GM12878 (cell line): ENCODE data around the gene NEAT1. TPM values are rescaled to one million over a fixed set of nuclear protein-coding genes. Genes with fewer than 3 reads are reported as not detected.

ENCODE experiments used
- ATAC-seq: fragments of 200-7000 bp; cut with Tn5 transposase; 3 replicates; pipeline ENCODE4 v1.9.1; 2020; ENCODE audit warnings: mild to moderate bottlenecking, moderate library complexity
- BruUV-seq: library from RNA; stranded (reverse); fragments of 400-500 nt; replicated peaks from 2 replicates; lab custom pipeline; 2021; lab: Mats Ljungman, UMichigan
- CTCF ChIA-PET: fragments of 300-600 bp; sonication (Branson Sonifier 250); formaldehyde crosslinking; extraction: SDS; loops from one replicate; lab custom pipeline; 2021; ENCODE audit warnings: inconsistent platforms; lab: Yijun Ruan, JAX
- POLR2A ChIA-PET: fragments of 350-600 bp; formaldehyde crosslinking; extraction: SDS; loops from one replicate; lab custom pipeline; 2021; ENCODE audit warnings: inconsistent platforms; lab: Charles Lee
- RAD21 ChIA-PET: fragments of 300-600 bp; sonication (Branson Sonifier 250); formaldehyde crosslinking; loops from one replicate; lab custom pipeline; 2023; ENCODE audit warnings: antibody characterized with exemption; ENCODE audit not compliant: unreplicated experiment; lab: Charles Lee
- SMC1A ChIA-PET: fragments of 300-600 bp; sonication (Branson Sonifier 250); formaldehyde crosslinking; loops from one replicate; lab custom pipeline; 2023; ENCODE audit not compliant: unreplicated experiment, uncharacterized antibody; lab: Charles Lee
- DNase-seq: peaks from one replicate; pipeline ENCODE4 v3.0.0-alpha.2; 2011; ENCODE audit warnings: low read depth, low spot score
- FAIRE-seq: peaks from 3 replicates; lab custom pipeline; 2011; peaks lifted over from hg19 to GRCh38; lab: Jason Lieb, UNC
- H2AFZ ChIP-seq: 2 replicates; pipeline ENCODE4 v1.6.0; 2011; ENCODE audit warnings: low read depth, low read length, control low read depth; ENCODE audit not compliant: control insufficient read depth
- H3K27ac ChIP-seq: 2 replicates; pipeline ENCODE4 v1.5.1; 2011; ENCODE audit warnings: control low read depth; ENCODE audit not compliant: control insufficient read depth, insufficient read depth
- H3K27me3 ChIP-seq, 2 experiments: replicated peaks in 1 of 2; 2 replicates each; pipeline versions ENCODE4 v1.6.0 to v1.6.1; 2011; ENCODE audit warnings: low read length in 1 of 2; ENCODE audit not compliant: control insufficient read depth in 2 of 2, insufficient read depth in 2 of 2
- H3K36me3 ChIP-seq, 2 experiments: 2 replicates each; pipeline ENCODE4 v1.5.1; 2011; ENCODE audit warnings: low read length in 1 of 2; ENCODE audit not compliant: control insufficient read depth in 2 of 2, insufficient read depth in 2 of 2
- H3K4me1 ChIP-seq: 2 replicates; pipeline ENCODE4 v1.6.1; 2011; ENCODE audit warnings: mild to moderate bottlenecking, low read length, moderate library complexity, mixed read lengths; ENCODE audit not compliant: control insufficient read depth, insufficient read depth
- H3K4me2 ChIP-seq: 2 replicates; pipeline ENCODE4 v1.6.0; 2011; ENCODE audit warnings: control low read depth; ENCODE audit not compliant: control insufficient read depth, insufficient read depth
- H3K4me3 ChIP-seq: fragments of 200-600 bp; sonication (generic); 2 replicates; pipeline ENCODE4 v1.5.1; 2016
- H3K79me2 ChIP-seq: 2 replicates; pipeline ENCODE4 v1.6.0; 2011; ENCODE audit warnings: low read length; ENCODE audit not compliant: control insufficient read depth, insufficient read depth
- H3K9ac ChIP-seq: 2 replicates; pipeline ENCODE4 v1.8.0; 2011; ENCODE audit warnings: low read length, control low read depth, mixed read lengths; ENCODE audit not compliant: control insufficient read depth, insufficient read depth
- H3K9me3 ChIP-seq: replicated peaks from 3 replicates; pipeline ENCODE4 v1.5.1; 2011; ENCODE audit warnings: mild to moderate bottlenecking, low read length; ENCODE audit not compliant: control insufficient read depth, insufficient read depth
- H4K20me1 ChIP-seq: 2 replicates; pipeline ENCODE4 v1.6.0; 2011; ENCODE audit not compliant: control insufficient read depth, insufficient read depth
- CREB1 ChIP-seq: IDR thresholded peaks from 2 replicates; pipeline ENCODE4 v1.6.1; 2012; ENCODE audit warnings: low read depth, mild to moderate bottlenecking, inconsistent platforms
- CUX1 ChIP-seq: IDR thresholded peaks from 2 replicates; pipeline ENCODE4 v1.6.1; 2012; ENCODE audit warnings: improper control_type of control experiment, low read depth, low read length; ENCODE audit not compliant: insufficient replicate concordance
- EED ChIP-seq: sonication (generic); IDR thresholded peaks from 2 replicates; pipeline ENCODE4 v1.6.1; 2016; ENCODE audit warnings: antibody characterized with exemption, low read depth
- ETV6 ChIP-seq, 2 experiments: fragments of 450-650 bp in 1 of 2; IDR thresholded peaks in 1 of 2; conservative IDR thresholded peaks in 1 of 2; 2 replicates each; pipeline ENCODE4 v1.6.1; 2014; ENCODE audit warnings: antibody characterized with exemption in 1 of 2, borderline replicate concordance in 1 of 2, low read depth in 1 of 2, mild to moderate bottlenecking in 1 of 2, moderate library complexity in 1 of 2
- IKZF1 ChIP-seq: fragments of 450-650 bp; conservative IDR thresholded peaks from 2 replicates; pipeline ENCODE4 v1.6.1; 2017; ENCODE audit warnings: antibody characterized with exemption, mild to moderate bottlenecking
- SIN3A ChIP-seq: IDR thresholded peaks from 2 replicates; pipeline ENCODE4 v1.6.1; 2012; ENCODE audit warnings: low read depth, low read length, improper control_type of control experiment
- SPI1 ChIP-seq: IDR thresholded peaks from 2 replicates; pipeline ENCODE4 v1.6.1; 2011; ENCODE audit warnings: low read depth, mild to moderate bottlenecking, low read length, moderate library complexity, borderline replicate concordance; ENCODE audit not compliant: insufficient read depth
- SREBF1 ChIP-seq: IDR thresholded peaks from 2 replicates; pipeline ENCODE4 v1.6.1; 2012; ENCODE audit warnings: mild to moderate bottlenecking, low read length
- STAT1 ChIP-seq: fragments of 450-650 bp; conservative IDR thresholded peaks from 2 replicates; pipeline ENCODE4 v1.6.1; 2014; ENCODE audit warnings: antibody characterized with exemption, mild to moderate bottlenecking
- TAF1 ChIP-seq: IDR thresholded peaks from 2 replicates; pipeline ENCODE4 v1.6.1; 2011; ENCODE audit warnings: mild to moderate bottlenecking, low read depth, low read length, borderline replicate concordance
- ZNF687 ChIP-seq: fragments of 450-650 bp; IDR thresholded peaks from 2 replicates; pipeline ENCODE4 v1.6.1; 2017; ENCODE audit warnings: mild to moderate bottlenecking, moderate library complexity
- ZSCAN29 ChIP-seq: fragments of 450-650 bp; IDR thresholded peaks from 2 replicates; pipeline ENCODE4 v1.6.1; 2017; ENCODE audit warnings: mild to moderate bottlenecking, moderate library complexity
- WGBS: methylation state at CpG from one replicate; pipeline ENCODE4 v1.1.6; 2016; ENCODE audit warnings: low lambda C conversion rate; ENCODE audit not compliant: insufficient replicate concordance, insufficient coverage; ENCODE audit errors: missing lambda C conversion rate; 5-methylcytosine and 5-hydroxymethylcytosine counted together
- in situ Hi-C: fragments of 300-500 bp; cut with MboI; formaldehyde crosslinking; loops from 9 replicates; pipeline ENCODE4 v1.14.3; 2018; ENCODE audit warnings: mixed read lengths
- intact Hi-C: fragments of 100-400 bp; cut with micrococcal nuclease; formaldehyde crosslinking; loops from one replicate; pipeline ENCODE4 v1.14.2; 2022; ENCODE audit not compliant: unreplicated experiment
- polyA plus RNA-seq, 11 experiments: library from polyadenylated mRNA; depleted of rRNA in 4 of 11; unstranded in 6 of 11; stranded (reverse) in 5 of 11; fragments of >200 nt; fragmentation: Nextera tagmentation in 4 of 11; fragmentation: Illumina TruSeq in 1 of 11; extraction: Ambion mirVana in 4 of 11; extraction: Trizol in 1 of 11; gene quantifications; 1 replicate in 1 of 11; 2 replicates in 10 of 11; pipeline versions ENCODE4 v1.2.1 to v1.2.3, GENCODE V29; 2011 to 2016; ENCODE audit warnings: inconsistent platforms in 2 of 11, missing spikeins in 2 of 11, low read depth in 1 of 11
- total RNA-seq, 4 experiments: library from RNA; depleted of rRNA in 3 of 4; stranded (reverse); fragments of >200 nt in 3 of 4; fragmentation: Illumina TruSeq in 1 of 4; extraction: Trizol in 1 of 4; gene quantifications; 2 replicates each; pipeline versions ENCODE4 v1.2.1 to v1.2.3, GENCODE V29; 2013 to 2021

Gene NEAT1
- total and polyA plus RNA-seq, 10 of the 15 experiments (the other 5 are each of a cell fraction or from before 2014, with no cell fraction given) = 13.6 to 328 (median 69.4) TPM

GRCh38 chr11:65430406-65431217, 8.0 kb downstream of the NEAT1 start:
- no peaks in the 10 kb centered on the region; the same call in 1 of the 2 replicates for H4K20me1 ChIP-seq
- FAIRE-seq = no peak
- H3K4me2 ChIP-seq = peak overlapping the region; percentile 100
- peaks cover 95% of the 10 kb centered on the region for H3K79me2 ChIP-seq
- DNase-seq = no peak
- H3K27ac ChIP-seq = peak overlapping the region; percentile 100
- H3K9ac ChIP-seq = peak overlapping the region; percentile 58
- peak overlapping the region; percentile 95 for H3K4me3 ChIP-seq
- peak; percentile 11 for ATAC-seq
- in situ Hi-C loops = no loop called here
- RAD21 ChIA-PET = interaction anchor here (1.1 to 1.6 kb wide), 7 partner anchors 10 to 68 kb away, joined by 3 to 11 read pairs (median 4); partner anchors contain the start of gene MALAT1
- TSS peak; percentile 79 for BruUV-seq
- intact Hi-C loops = loop anchor here (1.0 to 2.0 kb wide), 2 partner anchors 11 to 14 kb away; no protein-coding TSS in a partner anchor
- H2AFZ ChIP-seq = no peak overlapping the region
- peaks cover 42% of the 10 kb centered on the region for H3K4me1 ChIP-seq
- POLR2A ChIA-PET = interaction anchor here (0.5 to 2.5 kb wide), 7 partner anchors 11 to 68 kb away, joined by 3 to 21 read pairs (median 4); partner anchors contain the start of gene MALAT1
- H3K36me3 ChIP-seq = peaks cover 0 to 9% of the 10 kb centered on the region in 2 experiments; a peak in 3 of 4 replicates
- SMC1A ChIA-PET = interaction anchor here (0.8 to 1.6 kb wide), 7 partner anchors 9 to 69 kb away, joined by 3 to 11 read pairs (median 4); no protein-coding TSS in a partner anchor
- CTCF ChIA-PET = interaction anchor here (0.7 to 1.6 kb wide), 6 partner anchors 11 to 69 kb away, joined by 3 to 9 read pairs (median 4); no protein-coding TSS in a partner anchor
- H3K27me3 ChIP-seq = no peaks in the 10 kb centered on the region
- WGBS = 9% methylated on average over 6 of the region's 6 CpGs
- no peaks in the 10 kb centered on the region for H3K9me3 ChIP-seq
- TF ChIP-seq SIN3A (no peak), IKZF1 (0 out of 2 replicates have a peak, but pooled peaks have one; percentile 8), SREBF1 (no peak), ZNF687 (0 out of 2 replicates have a peak, but pooled peaks have one; percentile 37), CUX1 (no peak), ZSCAN29 (no peak), ETV6 (conservative IDR thresholded peaks at IDR 0.05 in 1 of 2, IDR thresholded peaks at IDR 0.05 in 1 of 2; ENCODE audit: borderline replicate concordance in 1 of 2, low read depth in 1 of 2) (peak in 1 of 2 experiments; percentile 7; a peak in 1 of 4 replicates), CREB1 (no peak), TAF1 (no peak), STAT1 (no peak), EED (peak; percentile 0; the same call in 1 of the 2 replicates), SPI1 (peak; percentile 48; the same call in 1 of the 2 replicates)
